Thyroid gland (tissue), 4 donors: ENCODE measurements around the gene CFHR5. TPM values are rescaled to one million over a fixed set of nuclear protein-coding genes. Genes with fewer than 3 reads are reported as not detected.
"Not testable (repeated sequence)": the region's sequence is repeated elsewhere in the genome, so short reads cannot be mapped to it uniquely, and the experiment has no call there.

Source experiments
- DNase-seq, 2 donors: peaks; one replicate each; pipeline ENCODE4 v3.0.0-alpha.2; 2019
- H3K27ac ChIP-seq, 3 donors: fragments of 200-600 bp; sonication (generic); 1 replicate in 2 of 3; 2 replicates in 1 of 3; pipeline ENCODE4 v1.5.1; 2016 to 2019; ENCODE audit warnings: mild to moderate bottlenecking in 1 of 3, moderate library complexity in 1 of 3
- H3K27me3 ChIP-seq: fragments of 200-600 bp; sonication (generic); one replicate; pipeline ENCODE4 v1.5.1; 2019
- H3K36me3 ChIP-seq, 2 donors: fragments of 200-600 bp; sonication (generic); one replicate each; pipeline ENCODE4 v1.5.1; 2016 to 2019
- H3K4me1 ChIP-seq, 2 donors: fragments of 200-600 bp; sonication (generic); one replicate each; pipeline ENCODE4 v1.5.1; 2017 to 2019
- H3K4me3 ChIP-seq, 3 donors: fragments of 200-600 bp; sonication (generic); replicated peaks in 1 of 3; 1 replicate in 2 of 3; 2 replicates in 1 of 3; pipeline ENCODE4 v1.5.1; 2016; ENCODE audit warnings: mild to moderate bottlenecking in 1 of 3
- H3K9me3 ChIP-seq: fragments of 200-600 bp; sonication (generic); one replicate; pipeline ENCODE4 v1.5.1; 2017
- POLR2A ChIP-seq, 2 donors: fragments of 450-650 bp; IDR thresholded peaks; one replicate each; pipeline ENCODE4 v1.6.1; 2017; ENCODE audit warnings: antibody characterized with exemption in 2 of 2, mild to moderate bottlenecking in 2 of 2, moderate library complexity in 1 of 2
- WGBS, 2 donors: methylation state at CpG; one replicate each; pipeline ENCODE4 v1.1.5; 2017; 5-methylcytosine and 5-hydroxymethylcytosine counted together
- intact Hi-C: fragments of 100-400 bp; cut with DNase I; formaldehyde crosslinking; loops from one replicate; pipeline ENCODE4 v1.15.1; 2023
- total RNA-seq, 4 donors: library from RNA; depleted of rRNA; stranded (reverse); fragments of >200 nt; gene quantifications; one replicate each; pipeline ENCODE4 v1.2.3, GENCODE V29; 2016
- TF ChIP-seq, protein P1 (sequence below), 6 experiments: fragments of 200-600 bp in 3 of 6; fragments of 450-650 bp in 3 of 6; sonication (generic) in 3 of 6; IDR thresholded peaks; one replicate each; pipeline ENCODE4 v1.5.1; 2016 to 2019; ENCODE audit warnings: antibody characterized with exemption in 6 of 6, mild to moderate bottlenecking in 2 of 6, inconsistent platforms in 1 of 6, moderate library complexity in 1 of 6

CFHR5 gene
- total RNA-seq, 4 donors from 2014 or later, result not detected

DNA sequence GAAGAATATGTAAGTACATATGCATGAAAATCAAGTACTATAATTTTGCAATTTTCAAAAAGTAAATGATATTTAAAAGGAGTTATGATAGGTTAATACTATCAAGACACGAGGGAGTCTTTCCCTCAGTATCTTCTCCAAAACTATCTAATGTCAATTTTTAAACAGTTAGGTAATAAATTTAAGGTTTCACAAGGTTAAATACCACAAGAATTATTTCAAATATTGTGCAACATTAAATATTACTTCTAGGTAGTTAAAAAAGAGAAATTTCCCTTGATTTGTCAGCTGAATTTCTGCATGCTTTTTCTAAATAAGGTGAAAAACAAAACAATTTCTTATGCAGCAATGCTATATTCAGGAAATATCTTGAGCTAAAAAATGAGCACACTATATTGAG is 3.5 kb downstream of the CFHR5 start:
- TF ChIP-seq POLR2A (IDR thresholded peaks at IDR 0.05), result no peak
- TF ChIP-seq, protein P1, sequence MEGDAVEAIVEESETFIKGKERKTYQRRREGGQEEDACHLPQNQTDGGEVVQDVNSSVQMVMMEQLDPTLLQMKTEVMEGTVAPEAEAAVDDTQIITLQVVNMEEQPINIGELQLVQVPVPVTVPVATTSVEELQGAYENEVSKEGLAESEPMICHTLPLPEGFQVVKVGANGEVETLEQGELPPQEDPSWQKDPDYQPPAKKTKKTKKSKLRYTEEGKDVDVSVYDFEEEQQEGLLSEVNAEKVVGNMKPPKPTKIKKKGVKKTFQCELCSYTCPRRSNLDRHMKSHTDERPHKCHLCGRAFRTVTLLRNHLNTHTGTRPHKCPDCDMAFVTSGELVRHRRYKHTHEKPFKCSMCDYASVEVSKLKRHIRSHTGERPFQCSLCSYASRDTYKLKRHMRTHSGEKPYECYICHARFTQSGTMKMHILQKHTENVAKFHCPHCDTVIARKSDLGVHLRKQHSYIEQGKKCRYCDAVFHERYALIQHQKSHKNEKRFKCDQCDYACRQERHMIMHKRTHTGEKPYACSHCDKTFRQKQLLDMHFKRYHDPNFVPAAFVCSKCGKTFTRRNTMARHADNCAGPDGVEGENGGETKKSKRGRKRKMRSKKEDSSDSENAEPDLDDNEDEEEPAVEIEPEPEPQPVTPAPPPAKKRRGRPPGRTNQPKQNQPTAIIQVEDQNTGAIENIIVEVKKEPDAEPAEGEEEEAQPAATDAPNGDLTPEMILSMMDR (IDR thresholded peaks at IDR 0.05), result no peak
- WGBS, 2 donors, result 91 to 93% methylated on average over 1 of the region's 1 CpG
- Histone ChIP-seq H3K4me1 (no peaks in the 10 kb centered on the region), H3K27ac (no peak overlapping the region), H3K36me3 (no peaks in the 10 kb centered on the region), H3K9me3 (no peaks in the 10 kb centered on the region), H3K27me3 (no peaks in the 10 kb centered on the region), H3K4me3 (no peak overlapping the region)
- intact Hi-C loops, result no loop called here
- no peak for DNase-seq

- WGBS, 2 donors, result 93 to 96% methylated on average over 7 of the region's 7 CpGs
Measured at GRCh38 chr1:196982247-196982646, 4.9 kb downstream of the CFHR5 start.

GRCh38 chr1:196991919-196992651 is 14.7 kb downstream of the CFHR5 start:
- H3K27ac ChIP-seq, H3K27me3 ChIP-seq, H3K36me3 ChIP-seq, H3K9me3 ChIP-seq, H3K4me3 ChIP-seq, intact Hi-C loops, H3K4me1 ChIP-seq: not testable (repeated sequence)
- WGBS, 2 donors, result 51 to 63% methylated on average over 10 to 11 of the region's 11 CpGs
- DNase-seq, result peak; percentile 15 to 23

More at GRCh38 chr1:196982247-196982646, 4.9 kb downstream of the CFHR5 start:
- H3K27ac ChIP-seq, H3K36me3 ChIP-seq, DNase-seq, intact Hi-C loops, H3K4me3 ChIP-seq, H3K9me3 ChIP-seq, H3K27me3 ChIP-seq, H3K4me1 ChIP-seq: not testable (repeated sequence)

- no peak for TF ChIP-seq POLR2A (IDR thresholded peaks at IDR 0.05)
- TF ChIP-seq, protein P1 (IDR thresholded peaks at IDR 0.05), result no peak
- H3K9me3 ChIP-seq, result no peaks in the 10 kb centered on the region
- no peaks in the 10 kb centered on the region for H3K4me1 ChIP-seq
- WGBS, 2 donors, result 81 to 85% methylated on average over 2 of the region's 2 CpGs
- H3K36me3 ChIP-seq, result no peaks in the 10 kb centered on the region
- H3K27me3 ChIP-seq, result no peaks in the 10 kb centered on the region
- DNase-seq, result no peak
- H3K4me3 ChIP-seq, result no peak overlapping the region
- no peak overlapping the region for H3K27ac ChIP-seq
- intact Hi-C loops, result no loop called here
Measured at GRCh38 chr1:196993916-196994315, 16.6 kb downstream of the CFHR5 start.

GRCh38 chr1:196997423-196997822 is 20.1 kb downstream of the CFHR5 start:
- TF ChIP-seq, protein P1 (IDR thresholded peaks at IDR 0.05), result no peak
- TF ChIP-seq POLR2A (IDR thresholded peaks at IDR 0.05), result no peak
- 83 to 85% methylated on average over 1 of the region's 1 CpG for WGBS, 2 donors
- intact Hi-C loops, result no loop called here

DNA sequence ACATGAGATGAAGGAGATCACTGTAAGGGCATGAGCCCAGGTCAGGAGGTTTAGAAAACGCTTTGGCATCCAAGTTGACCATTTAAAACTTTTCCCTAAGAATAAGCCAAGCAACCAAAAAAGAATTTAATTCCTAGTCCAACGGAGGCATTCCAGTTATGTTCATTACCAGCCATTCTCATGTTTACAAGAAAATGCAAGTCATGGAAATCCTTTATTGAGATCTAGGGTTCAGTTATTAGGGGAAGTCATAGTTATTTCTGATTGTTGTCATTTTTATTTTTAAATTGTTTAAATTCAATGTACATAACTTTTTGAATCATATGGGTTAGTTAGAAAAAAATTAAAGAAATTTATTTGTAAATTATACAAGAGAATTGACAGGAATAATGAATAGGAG is 24.5 kb downstream of the CFHR5 start:
- 87 to 91% methylated on average over 2 of the region's 2 CpGs for WGBS, 2 donors
- no peak for DNase-seq
- TF ChIP-seq, protein P1 (IDR thresholded peaks at IDR 0.05), result no peak
- TF ChIP-seq POLR2A (IDR thresholded peaks at IDR 0.05), result no peak
- H3K4me1 ChIP-seq, result no peaks in the 10 kb centered on the region
- no peaks in the 10 kb centered on the region for H3K36me3 ChIP-seq
- intact Hi-C loops, result no loop called here
- no peaks in the 10 kb centered on the region for H3K27me3 ChIP-seq
- no peak overlapping the region for H3K27ac ChIP-seq
- no peak overlapping the region for H3K4me3 ChIP-seq
- no peaks in the 10 kb centered on the region for H3K9me3 ChIP-seq

More at GRCh38 chr1:196997423-196997822, 20.1 kb downstream of the CFHR5 start:
- Histone ChIP-seq H3K9me3 (no peaks in the 10 kb centered on the region), H3K27me3 (no peaks in the 10 kb centered on the region), H3K36me3 (no peaks in the 10 kb centered on the region), H3K27ac (no peak overlapping the region), H3K4me3 (no peak overlapping the region), H3K4me1 (no peaks in the 10 kb centered on the region)
- DNase-seq, result no peak
